ENCODE data around the gene HOXA4.

The HOXA4 gene

DNA sequence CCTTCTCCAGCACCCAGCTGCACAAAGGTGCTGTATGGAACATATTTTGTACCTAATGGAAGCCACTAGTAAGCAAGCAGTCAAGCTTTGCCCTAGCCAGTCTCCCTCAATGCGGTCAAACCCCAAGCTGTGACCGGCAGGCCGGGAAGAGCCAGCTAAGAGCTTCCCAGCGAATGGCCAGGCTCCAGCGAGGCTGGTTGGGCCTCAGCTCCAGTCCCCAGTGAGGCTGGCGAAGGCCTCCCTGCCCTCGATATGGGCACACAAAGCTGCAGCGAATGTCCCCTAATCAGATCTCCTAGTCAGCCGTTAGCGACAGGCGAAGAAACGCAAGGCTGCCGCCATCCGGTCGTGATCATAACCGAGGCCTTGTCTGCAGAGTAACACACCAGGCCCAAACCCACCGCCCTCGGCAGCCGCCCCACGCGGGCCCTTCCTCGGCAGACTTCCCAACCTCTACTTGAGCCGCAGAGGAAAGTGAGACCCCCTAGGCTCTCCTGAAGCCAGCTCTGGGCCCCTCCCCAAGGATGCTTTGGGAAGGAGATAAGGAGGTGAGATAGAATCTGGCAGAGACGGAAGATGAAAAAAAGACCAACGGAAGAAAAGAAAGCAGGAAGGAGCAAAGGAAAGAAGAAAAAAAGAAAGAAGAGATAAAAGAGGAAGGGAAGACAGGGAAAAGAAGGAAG is 37.8 kb upstream of the HOXA4 start:
- Histone ChIP-seq H2BK5ac (ENCODE audit: low read length) (no peak overlapping the region), H3K4me2 (ENCODE audit: insufficient read depth, low read length, poor library complexity, severe bottlenecking) (no peak overlapping the region), H3K27ac (replicated peaks; ENCODE audit: low read length) (no peak overlapping the region), H3K4me1 (ENCODE audit: control insufficient read depth in 2 of 2, insufficient read depth in 1 of 2, low read depth in 1 of 2, low read length in 2 of 2) (no peaks in the 10 kb centered on the region), H3K79me1 (ENCODE audit: low read depth, low read length) (no peaks in the 10 kb centered on the region), H3K36me3 (replicated peaks in 1 of 2; ENCODE audit: control insufficient read depth in 2 of 2, insufficient read depth in 2 of 2, low read length in 2 of 2) (no peaks in the 10 kb centered on the region), H2BK120ac (ENCODE audit: low read depth, low read length) (no peak overlapping the region), H3K14ac (ENCODE audit: low read length) (no peak overlapping the region), H3K9ac (ENCODE audit: low read depth, low read length, poor library complexity) (no peak overlapping the region), H3K4me3 (ENCODE audit: low read length in 2 of 2) (no peak overlapping the region), H3K4ac (ENCODE audit: low read length) (no peak overlapping the region), H3K18ac (ENCODE audit: low read length) (no peak overlapping the region), H2AFZ (ENCODE audit: low read length) (no peak overlapping the region), H3K23ac (ENCODE audit: low read depth, low read length, poor library complexity) (no peak overlapping the region), H2BK12ac (ENCODE audit: low read length) (no peak overlapping the region), H3K27me3 (ENCODE audit: control insufficient read depth in 3 of 3, insufficient read depth in 3 of 3, low read depth in 1 of 3, low read length in 3 of 3) (peaks cover 87 to 99% (median 94%) of the 10 kb centered on the region in 3 experiments), H4K91ac (ENCODE audit: low read depth, low read length, poor library complexity) (no peak overlapping the region), H2BK15ac (ENCODE audit: low read length) (no peak overlapping the region), H3K9me3 (replicated peaks in 1 of 2; ENCODE audit: control insufficient read depth in 2 of 2, insufficient read depth in 1 of 2, low read depth in 1 of 2, low read length in 2 of 2) (peaks cover 0 to 29% of the 10 kb centered on the region in 2 donors), H2AK5ac (ENCODE audit: low read depth, low read length) (no peak overlapping the region), H4K8ac (ENCODE audit: low read depth, low read length) (no peak overlapping the region)
- no CpG with 5 or more reads among the region's 25 CpGs for WGBS, 2 donors (ENCODE audit: extremely low coverage in 2 of 2, insufficient read length in 2 of 2, insufficient replicate concordance in 1 of 2)
- DNase-seq (ENCODE audit: low spot score): no peak

DNA sequence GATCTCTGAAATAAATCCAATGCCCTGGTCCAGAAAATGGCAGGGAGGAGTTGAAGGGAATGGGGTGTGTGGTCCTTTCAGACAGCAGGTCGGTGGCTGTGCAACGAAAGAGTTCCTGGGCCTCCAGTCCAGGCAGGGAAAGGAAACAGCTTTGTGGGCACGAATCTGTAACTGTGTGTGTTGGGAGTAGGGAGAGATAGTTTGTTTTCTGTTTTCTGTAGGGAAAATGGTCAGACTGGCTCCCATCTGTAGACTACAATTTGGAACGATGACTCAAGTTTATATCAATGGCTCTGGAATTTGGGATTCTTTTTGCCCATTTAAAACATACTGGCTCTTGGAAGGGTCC is 37.3 kb upstream of the HOXA4 start:
- no peak overlapping the region for H2BK15ac ChIP-seq (ENCODE audit: low read length)
- H3K79me1 ChIP-seq (ENCODE audit: low read depth, low read length): no peaks in the 10 kb centered on the region
- H2AFZ ChIP-seq (ENCODE audit: low read length): no peak overlapping the region
- H2AK5ac ChIP-seq (ENCODE audit: low read depth, low read length): no peak overlapping the region
- H3K18ac ChIP-seq (ENCODE audit: low read length): no peak overlapping the region
- no peak overlapping the region for H3K9ac ChIP-seq (ENCODE audit: low read depth, low read length, poor library complexity)
- H3K27me3 ChIP-seq (ENCODE audit: control insufficient read depth in 3 of 3, insufficient read depth in 3 of 3, low read depth in 1 of 3, low read length in 3 of 3): peaks cover 84 to 99% (median 94%) of the 10 kb centered on the region in 3 experiments
- DNase-seq (ENCODE audit: low spot score): no peak
- no peaks in the 10 kb centered on the region for H3K4me1 ChIP-seq (ENCODE audit: control insufficient read depth in 2 of 2, insufficient read depth in 1 of 2, low read depth in 1 of 2, low read length in 2 of 2)
- no peak overlapping the region for H3K4me3 ChIP-seq (ENCODE audit: low read length in 2 of 2)
- H3K4ac ChIP-seq (ENCODE audit: low read length): no peak overlapping the region
- no peak overlapping the region for H3K27ac ChIP-seq (replicated peaks; ENCODE audit: low read length)
- no peak overlapping the region for H2BK120ac ChIP-seq (ENCODE audit: low read depth, low read length)
- H3K14ac ChIP-seq (ENCODE audit: low read length): no peak overlapping the region
- no peak overlapping the region for H2BK12ac ChIP-seq (ENCODE audit: low read length)
- H3K4me2 ChIP-seq (ENCODE audit: insufficient read depth, low read length, poor library complexity, severe bottlenecking): no peak overlapping the region
- no peak overlapping the region for H2BK5ac ChIP-seq (ENCODE audit: low read length)
- no peak overlapping the region for H3K23ac ChIP-seq (ENCODE audit: low read depth, low read length, poor library complexity)
- no CpG with 5 or more reads among the region's 4 CpGs for WGBS, 2 donors (ENCODE audit: extremely low coverage in 2 of 2, insufficient read length in 2 of 2, insufficient replicate concordance in 1 of 2)
- no peak overlapping the region for H4K8ac ChIP-seq (ENCODE audit: low read depth, low read length)
- H3K36me3 ChIP-seq (replicated peaks in 1 of 2; ENCODE audit: control insufficient read depth in 2 of 2, insufficient read depth in 2 of 2, low read length in 2 of 2): no peaks in the 10 kb centered on the region
- H4K91ac ChIP-seq (ENCODE audit: low read depth, low read length, poor library complexity): no peak overlapping the region
- peaks cover 0 to 31% of the 10 kb centered on the region in 2 donors for H3K9me3 ChIP-seq (replicated peaks in 1 of 2; ENCODE audit: control insufficient read depth in 2 of 2, insufficient read depth in 1 of 2, low read depth in 1 of 2, low read length in 2 of 2)

- Histone ChIP-seq H4K91ac (ENCODE audit: low read depth, low read length, poor library complexity) (no peak overlapping the region), H2BK120ac (ENCODE audit: low read depth, low read length) (peak overlapping the region; percentile 61), H3K36me3 (replicated peaks in 1 of 2; ENCODE audit: control insufficient read depth in 2 of 2, insufficient read depth in 2 of 2, low read length in 2 of 2) (no peaks in the 10 kb centered on the region), H3K18ac (ENCODE audit: low read length) (no peak overlapping the region), H3K27ac (replicated peaks; ENCODE audit: low read length) (no peak overlapping the region), H3K9me3 (replicated peaks in 1 of 2; ENCODE audit: control insufficient read depth in 2 of 2, insufficient read depth in 1 of 2, low read depth in 1 of 2, low read length in 2 of 2) (peaks cover 0 to 27% of the 10 kb centered on the region in 2 donors), H3K23ac (ENCODE audit: low read depth, low read length, poor library complexity) (no peak overlapping the region), H3K4me1 (ENCODE audit: control insufficient read depth in 2 of 2, insufficient read depth in 1 of 2, low read depth in 1 of 2, low read length in 2 of 2) (no peaks in the 10 kb centered on the region), H3K79me1 (ENCODE audit: low read depth, low read length) (peaks cover 2% of the 10 kb centered on the region), H2BK5ac (ENCODE audit: low read length) (no peak overlapping the region), H3K14ac (ENCODE audit: low read length) (no peak overlapping the region), H3K4me3 (ENCODE audit: low read length in 2 of 2) (no peak overlapping the region), H2AFZ (ENCODE audit: low read length) (peak overlapping the region; percentile 17), H2BK15ac (ENCODE audit: low read length) (no peak overlapping the region), H2BK12ac (ENCODE audit: low read length) (no peak overlapping the region), H2AK5ac (ENCODE audit: low read depth, low read length) (no peak overlapping the region), H3K9ac (ENCODE audit: low read depth, low read length, poor library complexity) (no peak overlapping the region), H3K4ac (ENCODE audit: low read length) (no peak overlapping the region), H3K27me3 (ENCODE audit: control insufficient read depth in 3 of 3, insufficient read depth in 3 of 3, low read depth in 1 of 3, low read length in 3 of 3) (peaks cover 79 to 99% (median 92%) of the 10 kb centered on the region in 3 experiments), H4K8ac (ENCODE audit: low read depth, low read length) (no peak overlapping the region), H3K4me2 (ENCODE audit: insufficient read depth, low read length, poor library complexity, severe bottlenecking) (no peak overlapping the region)
- WGBS, 2 donors (ENCODE audit: extremely low coverage in 2 of 2, insufficient read length in 2 of 2, insufficient replicate concordance in 1 of 2): no CpG with 5 or more reads among the region's 50 CpGs
- no peak for DNase-seq (ENCODE audit: low spot score)
These were observed 36.3 kb upstream of the HOXA4 start for GRCh38 chr7:27166531-27167505.

DNA sequence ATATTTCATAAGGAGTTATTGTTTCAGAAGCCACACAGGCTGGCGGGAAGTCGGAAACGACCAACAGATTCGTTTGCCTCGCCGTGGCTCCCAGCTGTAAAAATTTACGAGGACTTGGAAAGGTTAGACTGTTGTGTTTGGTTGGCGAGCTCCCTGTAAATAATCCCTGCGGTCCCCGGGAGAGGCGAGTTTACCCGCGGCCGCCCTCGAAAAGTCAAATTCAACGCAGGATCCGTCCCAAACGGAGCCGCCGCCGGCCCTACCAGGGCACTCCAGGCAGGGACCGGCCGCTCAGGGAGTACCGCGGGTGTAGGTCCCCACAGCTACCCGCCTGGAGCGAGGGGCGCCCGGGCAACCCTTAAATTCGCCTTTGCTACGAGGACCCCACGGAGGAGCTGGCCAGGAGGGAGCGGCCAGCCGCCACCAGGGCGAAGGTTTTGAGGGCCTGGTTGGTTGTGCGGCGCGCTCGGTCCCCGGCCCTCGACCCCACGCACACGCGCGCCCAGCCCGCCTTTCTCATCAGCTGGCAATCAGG is 35.5 kb upstream of the HOXA4 start:
- no peak overlapping the region for H4K91ac ChIP-seq (ENCODE audit: low read depth, low read length, poor library complexity)
- no peak overlapping the region for H3K27ac ChIP-seq (replicated peaks; ENCODE audit: low read length)
- H2BK120ac ChIP-seq (ENCODE audit: low read depth, low read length): peak overlapping the region; percentile 61
- no peak overlapping the region for H2BK15ac ChIP-seq (ENCODE audit: low read length)
- H3K14ac ChIP-seq (ENCODE audit: low read length): no peak overlapping the region
- H2BK12ac ChIP-seq (ENCODE audit: low read length): no peak overlapping the region
- peaks cover 2% of the 10 kb centered on the region for H3K79me1 ChIP-seq (ENCODE audit: low read depth, low read length)
- no peak overlapping the region for H3K18ac ChIP-seq (ENCODE audit: low read length)
- no peak overlapping the region for H2BK5ac ChIP-seq (ENCODE audit: low read length)
- H2AFZ ChIP-seq (ENCODE audit: low read length): peak overlapping the region; percentile 17
- no peak overlapping the region for H4K8ac ChIP-seq (ENCODE audit: low read depth, low read length)
- peaks cover 0 to 27% of the 10 kb centered on the region in 2 donors for H3K9me3 ChIP-seq (replicated peaks in 1 of 2; ENCODE audit: control insufficient read depth in 2 of 2, insufficient read depth in 1 of 2, low read depth in 1 of 2, low read length in 2 of 2)
- H3K4me1 ChIP-seq (ENCODE audit: control insufficient read depth in 2 of 2, insufficient read depth in 1 of 2, low read depth in 1 of 2, low read length in 2 of 2): no peaks in the 10 kb centered on the region
- DNase-seq (ENCODE audit: low spot score): no peak
- WGBS, 2 donors (ENCODE audit: extremely low coverage in 2 of 2, insufficient read length in 2 of 2, insufficient replicate concordance in 1 of 2): no CpG with 5 or more reads among the region's 46 CpGs
- no peak overlapping the region for H3K9ac ChIP-seq (ENCODE audit: low read depth, low read length, poor library complexity)
- no peaks in the 10 kb centered on the region for H3K36me3 ChIP-seq (replicated peaks in 1 of 2; ENCODE audit: control insufficient read depth in 2 of 2, insufficient read depth in 2 of 2, low read length in 2 of 2)
- H2AK5ac ChIP-seq (ENCODE audit: low read depth, low read length): no peak overlapping the region
- no peak overlapping the region for H3K4ac ChIP-seq (ENCODE audit: low read length)
- no peak overlapping the region for H3K4me3 ChIP-seq (ENCODE audit: low read length in 2 of 2)
- peaks cover 74 to 96% (median 91%) of the 10 kb centered on the region in 3 experiments for H3K27me3 ChIP-seq (ENCODE audit: control insufficient read depth in 3 of 3, insufficient read depth in 3 of 3, low read depth in 1 of 3, low read length in 3 of 3)
- no peak overlapping the region for H3K23ac ChIP-seq (ENCODE audit: low read depth, low read length, poor library complexity)
- no peak overlapping the region for H3K4me2 ChIP-seq (ENCODE audit: insufficient read depth, low read length, poor library complexity, severe bottlenecking)

All from neuronal stem cell (in vitro differentiated cells).